Measurements from ENCODE around the gene TRIM72. TPM values are rescaled to one million over a fixed set of nuclear protein-coding genes. Genes with fewer than 3 reads are reported as not detected.

TRIM72 gene
- total and polyA plus RNA-seq, 2 of the 8 experiments (the other 6 are each of a cell fraction or from before 2014, with no cell fraction given): 0.57 to 2.1 TPM

DNA sequence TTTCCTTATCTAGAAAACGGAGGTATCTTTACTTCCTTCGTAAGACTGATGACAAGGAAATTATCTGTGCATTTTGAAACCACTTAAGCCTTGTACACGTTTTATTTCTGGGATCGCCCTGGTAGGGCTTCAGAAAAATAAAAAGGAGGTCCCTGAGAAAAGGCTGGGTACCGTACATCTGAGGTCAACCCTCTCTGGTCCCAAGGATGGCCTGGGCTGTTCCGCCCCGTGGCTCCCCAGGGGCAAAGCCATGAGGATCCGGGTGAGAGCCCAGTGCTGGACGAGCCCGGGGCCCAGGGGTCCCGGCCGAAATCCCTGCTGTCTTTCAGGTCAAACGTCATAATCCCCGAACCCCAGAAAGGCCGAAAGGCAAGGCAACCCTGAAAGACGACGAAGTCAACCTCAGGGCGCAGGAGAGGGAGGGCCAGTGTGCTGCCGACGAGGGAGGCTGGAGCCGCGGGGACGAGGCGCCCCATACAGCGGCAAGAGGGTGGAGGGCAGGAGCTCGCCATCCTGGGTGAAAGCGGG lies 34.6 kb upstream of the TRIM72 start (continued):
- TF ChIP-seq NANOG (IDR thresholded peaks at IDR 0.05; ENCODE audit: insufficient read depth, low read depth, low read length, poor library complexity, severe bottlenecking) (no peak), KDM1A (IDR thresholded peaks at IDR 0.05; ENCODE audit: borderline replicate concordance, low read length) (0 out of 2 replicates have a peak, but pooled peaks have one; percentile 31), SP2 (IDR thresholded peaks at IDR 0.05; ENCODE audit: low read length) (no peak), RBBP5 (IDR thresholded peaks at IDR 0.05; ENCODE audit: borderline replicate concordance, low read depth, low read length) (peak; percentile 34; the same call in 1 of the 2 replicates), CBX5 (IDR thresholded peaks at IDR 0.05; ENCODE audit: low read depth, low read length) (no peak), MAFK (IDR thresholded peaks at IDR 0.05; ENCODE audit: low read depth, low read length) (no peak), TAF1 (IDR thresholded peaks at IDR 0.05; ENCODE audit: low read depth, low read length) (no peak)
- TF ChIP-seq, protein P1, sequence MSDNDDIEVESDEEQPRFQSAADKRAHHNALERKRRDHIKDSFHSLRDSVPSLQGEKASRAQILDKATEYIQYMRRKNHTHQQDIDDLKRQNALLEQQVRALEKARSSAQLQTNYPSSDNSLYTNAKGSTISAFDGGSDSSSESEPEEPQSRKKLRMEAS (IDR thresholded peaks at IDR 0.05): no peak

Measured in H1 (cell line).